Measurements from ENCODE around the gene HEPACAM2. TPM values are rescaled to one million over a fixed set of nuclear protein-coding genes. Genes with fewer than 3 reads are reported as not detected.

HEPACAM2 gene
- polyA plus RNA-seq, 2 of the 4 experiments (the other 2 are of a cell fraction) = 0.05 TPM; not detected in 1

DNA sequence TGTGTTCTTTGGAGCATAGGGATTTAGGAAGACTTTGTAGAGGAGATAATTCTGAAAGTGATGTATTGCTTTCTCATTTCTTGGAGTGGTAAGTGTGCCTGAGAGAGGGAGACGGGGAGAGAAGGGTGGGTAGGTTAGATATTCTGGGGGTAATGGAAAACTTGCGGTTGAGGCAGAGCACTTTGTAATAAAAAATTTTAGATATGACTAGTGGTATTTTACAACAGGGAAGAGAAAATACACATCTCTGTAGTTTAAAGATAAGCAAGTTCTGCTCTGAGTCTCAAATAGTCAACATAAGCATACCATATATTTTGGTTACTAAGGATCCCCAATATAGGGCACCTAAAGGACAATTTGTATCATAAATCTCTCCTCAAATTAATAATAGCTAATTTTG is 12.5 kb upstream of the HEPACAM2 start:
- TF ChIP-seq RAD21 (conservative IDR thresholded peaks at IDR 0.05 in 1 of 2, IDR thresholded peaks at IDR 0.05 in 1 of 2) (no peak), POLR2A (IDR thresholded peaks at IDR 0.05; ENCODE audit: low read length) (no peak), RARB (CRISPR knock-in tag; IDR thresholded peaks at IDR 0.05) (no peak), KDM1A (IDR thresholded peaks at IDR 0.05; ENCODE audit: low read depth) (no peak)
- TF ChIP-seq, protein P1, sequence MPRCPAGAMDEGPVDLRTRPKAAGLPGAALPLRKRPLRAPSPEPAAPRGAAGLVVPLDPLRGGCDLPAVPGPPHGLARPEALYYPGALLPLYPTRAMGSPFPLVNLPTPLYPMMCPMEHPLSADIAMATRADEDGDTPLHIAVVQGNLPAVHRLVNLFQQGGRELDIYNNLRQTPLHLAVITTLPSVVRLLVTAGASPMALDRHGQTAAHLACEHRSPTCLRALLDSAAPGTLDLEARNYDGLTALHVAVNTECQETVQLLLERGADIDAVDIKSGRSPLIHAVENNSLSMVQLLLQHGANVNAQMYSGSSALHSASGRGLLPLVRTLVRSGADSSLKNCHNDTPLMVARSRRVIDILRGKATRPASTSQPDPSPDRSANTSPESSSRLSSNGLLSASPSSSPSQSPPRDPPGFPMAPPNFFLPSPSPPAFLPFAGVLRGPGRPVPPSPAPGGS (IDR thresholded peaks at IDR 0.05) = no peak
- WGBS (ENCODE audit: missing lambda C conversion rate) = 89% methylated on average over 2 of the region's 2 CpGs
- FAIRE-seq (no peak), ATAC-seq (no peak), DNase-seq (ENCODE audit: low read depth in 1 of 2, low spot score in 1 of 2) (no peak)
- no peak overlapping the region for H3K4me3 ChIP-seq
- H3K9me3 ChIP-seq = no peaks in the 10 kb centered on the region
- no peaks in the 10 kb centered on the region; the same call in 2 of the 3 replicates for H3K4me1 ChIP-seq
- no peak overlapping the region for H3K4me2 ChIP-seq
- POLR2A ChIA-PET = no interaction called here
- H3K27ac ChIP-seq = no peak overlapping the region
- CTCF ChIA-PET = no interaction called here

DNA sequence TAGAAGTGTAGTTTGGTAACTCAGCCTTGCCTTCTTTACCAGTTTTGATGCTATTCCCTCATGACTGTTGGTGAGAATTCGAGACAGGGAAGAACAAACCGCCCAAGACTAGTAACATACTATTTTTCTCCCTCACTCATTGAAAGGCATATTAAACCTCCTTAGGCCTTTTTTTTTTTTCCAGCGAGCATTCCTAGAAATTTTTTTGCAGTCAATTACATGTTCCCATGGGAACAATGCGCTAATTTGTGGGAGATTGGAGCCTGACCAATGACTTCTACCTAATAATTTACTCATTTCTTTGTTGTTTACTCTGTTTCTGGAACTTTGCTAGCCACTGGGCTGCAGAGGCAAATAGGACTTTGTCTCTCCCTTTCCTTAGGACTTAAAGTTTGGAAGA is 11.9 kb upstream of the HEPACAM2 start:
- FAIRE-seq = no peak

DNA sequence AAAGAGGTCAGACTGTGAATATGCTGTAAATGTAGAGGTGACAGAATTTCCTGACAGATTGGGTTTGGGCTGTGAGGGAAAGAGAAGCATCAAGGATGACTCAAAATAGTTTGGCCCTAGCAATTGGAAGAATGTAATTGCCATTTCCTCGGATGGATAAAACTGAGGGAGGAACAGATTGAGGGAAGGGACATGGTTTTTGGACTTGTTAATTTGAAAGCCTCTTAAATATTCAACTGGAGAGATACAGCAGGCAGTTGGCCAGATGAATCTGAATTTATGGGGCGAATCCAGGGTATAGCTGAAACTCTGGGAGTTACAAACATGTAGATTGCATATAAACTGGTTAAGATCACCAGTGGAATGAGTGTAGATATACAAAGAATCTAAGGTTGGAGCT is 9.3 kb upstream of the HEPACAM2 start:
- H3K4me3 ChIP-seq = no peak overlapping the region
- ChIA-PET POLR2A (no interaction called here), CTCF (interaction anchor here (1.8 kb wide), 1 partner anchor 315 kb away, joined by 8 read pairs; no protein-coding TSS in a partner anchor)
- no peak for FAIRE-seq
- DNase-seq (ENCODE audit: low read depth in 1 of 2, low spot score in 1 of 2) = no peak
- no peak for TF ChIP-seq RNF2 (IDR thresholded peaks at IDR 0.05; ENCODE audit: borderline replicate concordance, low read depth)
- no peak for TF ChIP-seq RARB (CRISPR knock-in tag; IDR thresholded peaks at IDR 0.05)
- TF ChIP-seq, protein P2, sequence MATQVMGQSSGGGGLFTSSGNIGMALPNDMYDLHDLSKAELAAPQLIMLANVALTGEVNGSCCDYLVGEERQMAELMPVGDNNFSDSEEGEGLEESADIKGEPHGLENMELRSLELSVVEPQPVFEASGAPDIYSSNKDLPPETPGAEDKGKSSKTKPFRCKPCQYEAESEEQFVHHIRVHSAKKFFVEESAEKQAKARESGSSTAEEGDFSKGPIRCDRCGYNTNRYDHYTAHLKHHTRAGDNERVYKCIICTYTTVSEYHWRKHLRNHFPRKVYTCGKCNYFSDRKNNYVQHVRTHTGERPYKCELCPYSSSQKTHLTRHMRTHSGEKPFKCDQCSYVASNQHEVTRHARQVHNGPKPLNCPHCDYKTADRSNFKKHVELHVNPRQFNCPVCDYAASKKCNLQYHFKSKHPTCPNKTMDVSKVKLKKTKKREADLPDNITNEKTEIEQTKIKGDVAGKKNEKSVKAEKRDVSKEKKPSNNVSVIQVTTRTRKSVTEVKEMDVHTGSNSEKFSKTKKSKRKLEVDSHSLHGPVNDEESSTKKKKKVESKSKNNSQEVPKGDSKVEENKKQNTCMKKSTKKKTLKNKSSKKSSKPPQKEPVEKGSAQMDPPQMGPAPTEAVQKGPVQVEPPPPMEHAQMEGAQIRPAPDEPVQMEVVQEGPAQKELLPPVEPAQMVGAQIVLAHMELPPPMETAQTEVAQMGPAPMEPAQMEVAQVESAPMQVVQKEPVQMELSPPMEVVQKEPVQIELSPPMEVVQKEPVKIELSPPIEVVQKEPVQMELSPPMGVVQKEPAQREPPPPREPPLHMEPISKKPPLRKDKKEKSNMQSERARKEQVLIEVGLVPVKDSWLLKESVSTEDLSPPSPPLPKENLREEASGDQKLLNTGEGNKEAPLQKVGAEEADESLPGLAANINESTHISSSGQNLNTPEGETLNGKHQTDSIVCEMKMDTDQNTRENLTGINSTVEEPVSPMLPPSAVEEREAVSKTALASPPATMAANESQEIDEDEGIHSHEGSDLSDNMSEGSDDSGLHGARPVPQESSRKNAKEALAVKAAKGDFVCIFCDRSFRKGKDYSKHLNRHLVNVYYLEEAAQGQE (IDR thresholded peaks at IDR 0.05) = no peak
- TF ChIP-seq FOXS1 (CRISPR knock-in tag; IDR thresholded peaks at IDR 0.05) = no peak
- TF ChIP-seq SMC3 (IDR thresholded peaks at IDR 0.05) = no peak
- TF ChIP-seq CHD4 (IDR thresholded peaks at IDR 0.05; ENCODE audit: borderline replicate concordance) = no peak
- TF ChIP-seq, protein P3, sequence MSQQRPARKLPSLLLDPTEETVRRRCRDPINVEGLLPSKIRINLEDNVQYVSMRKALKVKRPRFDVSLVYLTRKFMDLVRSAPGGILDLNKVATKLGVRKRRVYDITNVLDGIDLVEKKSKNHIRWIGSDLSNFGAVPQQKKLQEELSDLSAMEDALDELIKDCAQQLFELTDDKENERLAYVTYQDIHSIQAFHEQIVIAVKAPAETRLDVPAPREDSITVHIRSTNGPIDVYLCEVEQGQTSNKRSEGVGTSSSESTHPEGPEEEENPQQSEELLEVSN (IDR thresholded peaks at IDR 0.05; ENCODE audit: borderline replicate concordance, low read depth) = no peak
- no peak for TF ChIP-seq HEYL (CRISPR knock-in tag; IDR thresholded peaks at IDR 0.05)
- TF ChIP-seq, protein P4, sequence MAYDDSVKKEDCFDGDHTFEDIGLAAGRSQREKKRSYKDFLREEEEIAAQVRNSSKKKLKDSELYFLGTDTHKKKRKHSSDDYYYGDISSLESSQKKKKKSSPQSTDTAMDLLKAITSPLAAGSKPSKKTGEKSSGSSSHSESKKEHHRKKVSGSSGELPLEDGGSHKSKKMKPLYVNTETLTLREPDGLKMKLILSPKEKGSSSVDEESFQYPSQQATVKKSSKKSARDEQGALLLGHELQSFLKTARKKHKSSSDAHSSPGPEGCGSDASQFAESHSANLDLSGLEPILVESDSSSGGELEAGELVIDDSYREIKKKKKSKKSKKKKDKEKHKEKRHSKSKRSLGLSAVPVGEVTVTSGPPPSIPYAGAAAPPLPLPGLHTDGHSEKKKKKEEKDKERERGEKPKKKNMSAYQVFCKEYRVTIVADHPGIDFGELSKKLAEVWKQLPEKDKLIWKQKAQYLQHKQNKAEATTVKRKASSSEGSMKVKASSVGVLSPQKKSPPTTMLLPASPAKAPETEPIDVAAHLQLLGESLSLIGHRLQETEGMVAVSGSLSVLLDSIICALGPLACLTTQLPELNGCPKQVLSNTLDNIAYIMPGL (CRISPR knock-in tag; IDR thresholded peaks at IDR 0.05; ENCODE audit: borderline replicate concordance) = no peak
- no peak for TF ChIP-seq ZC3H11A (IDR thresholded peaks at IDR 0.05)
- no peak for TF ChIP-seq SREBF2 (IDR thresholded peaks at IDR 0.05)
- no peak for TF ChIP-seq MYC (IDR thresholded peaks at IDR 0.05; ENCODE audit: borderline replicate concordance, low read length)
- TF ChIP-seq ZNF302 (CRISPR knock-in tag; IDR thresholded peaks at IDR 0.05) = no peak
- TF ChIP-seq POLR2AphosphoS2 (conservative IDR thresholded peaks at IDR 0.05; ENCODE audit: low read length) = no peak
- no peak for TF ChIP-seq ZFP36 (IDR thresholded peaks at IDR 0.05; ENCODE audit: borderline replicate concordance, partially characterized antibody)
- peaks cover 15% of the 10 kb centered on the region; the same call in 2 of the 3 replicates for H3K4me1 ChIP-seq
- no peak overlapping the region for H3K4me2 ChIP-seq
- H3K27ac ChIP-seq = no peak overlapping the region
- WGBS (ENCODE audit: missing lambda C conversion rate) = 62% methylated on average over 2 of the region's 2 CpGs
- H3K9me3 ChIP-seq = no peaks in the 10 kb centered on the region
- ATAC-seq = no peak

More for the DNA sequence above, 11.9 kb upstream of the HEPACAM2 start:
- DNase-seq (ENCODE audit: low read depth in 1 of 2, low spot score in 1 of 2) (no peak), ATAC-seq (no peak)
- H3K4me1 ChIP-seq = peaks cover 6% of the 10 kb centered on the region; the same call in 2 of the 3 replicates
- no peak overlapping the region for H3K27ac ChIP-seq
- H3K9me3 ChIP-seq = no peaks in the 10 kb centered on the region
- 90% methylated on average over 4 of the region's 4 CpGs for WGBS (ENCODE audit: missing lambda C conversion rate)
- ChIA-PET CTCF (no interaction called here), POLR2A (no interaction called here)
- no peak overlapping the region for H3K4me3 ChIP-seq
- TF ChIP-seq CEBPB (IDR thresholded peaks at IDR 0.05) = no peak
- TF ChIP-seq CHD2 (IDR thresholded peaks at IDR 0.05; ENCODE audit: low read length, partially characterized antibody) = no peak
- H3K4me2 ChIP-seq = no peak overlapping the region
